Stimulated activated CD4-positive, alpha-beta T cell treated with anti-CD3 and anti-CD28 coated beads, Interleukin-4, amount 100 ng/mL, for 24 hours (primary cell): Measurements from ENCODE around the gene ANO10.
"Not testable (repeated sequence)": the region's sequence is repeated elsewhere in the genome, so short reads cannot be mapped to it uniquely, and the experiment has no call there.

Experiments used
- DNase-seq: peaks from one replicate; pipeline ENCODE4 v3.0.0-alpha.2; 2020

Gene ANO10

GRCh38 chr3:43621656-43622432 lies at the start of gene ANO10:
ANO10 (minus strand) TSS chr3:43622011; CDS start chr3:43605852, 16,159 bp downstream.
- peak; percentile 97 for DNase-seq

- no peak for DNase-seq
Observed at GRCh38 chr3:43670635-43671522, 49.1 kb upstream of the ANO10 start.

GRCh38 chr3:43665011-43665410 lies 43.2 kb upstream of the ANO10 start:
- not testable (repeated sequence) for DNase-seq

GRCh38 chr3:43661376-43661775 lies 39.6 kb upstream of the ANO10 start:
- DNase-seq, result not testable (repeated sequence)

- no peak for DNase-seq
Observed at GRCh38 chr3:43659250-43659880, 37.6 kb upstream of the ANO10 start.

- not testable (repeated sequence) for DNase-seq
Observed at GRCh38 chr3:43656390-43656789, 34.6 kb upstream of the ANO10 start.

- DNase-seq, result no peak
Observed at GRCh38 chr3:43650345-43650744, 28.5 kb upstream of the ANO10 start.

GRCh38 chr3:43649365-43649968 lies 27.7 kb upstream of the ANO10 start:
- DNase-seq, result no peak

- no peak for DNase-seq
Observed at GRCh38 chr3:43648957-43649356, 27.1 kb upstream of the ANO10 start.

- no peak for DNase-seq
Observed at GRCh38 chr3:43647331-43648166, 25.7 kb upstream of the ANO10 start.

- no peak for DNase-seq
Observed at GRCh38 chr3:43644443-43644842, 22.6 kb upstream of the ANO10 start.

- DNase-seq, result no peak
Observed at GRCh38 chr3:43641306-43642114, 19.7 kb upstream of the ANO10 start.

GRCh38 chr3:43640681-43641080 lies 18.9 kb upstream of the ANO10 start:
- no peak for DNase-seq

GRCh38 chr3:43638594-43639447 lies 17.0 kb upstream of the ANO10 start:
- peak; percentile 31 for DNase-seq

- DNase-seq, result no peak
Observed at GRCh38 chr3:43637702-43638101, 15.9 kb upstream of the ANO10 start.

GRCh38 chr3:43632986-43633385 lies 11.2 kb upstream of the ANO10 start:
- no peak for DNase-seq

- DNase-seq, result no peak
Observed at GRCh38 chr3:43632269-43632733, 10.5 kb upstream of the ANO10 start.

GRCh38 chr3:43629741-43630140 lies 7.9 kb upstream of the ANO10 start:
- DNase-seq, result no peak

GRCh38 chr3:43629257-43629656 lies 7.4 kb upstream of the ANO10 start:
- no peak for DNase-seq

- DNase-seq, result peak; percentile 8
Observed at GRCh38 chr3:43627360-43627759, 5.5 kb upstream of the ANO10 start.
